Right kidney (tissue), 1 donor: Measurements from ENCODE around the gene C10orf71.

Experiments
- DNase-seq: peaks from one replicate; pipeline ENCODE4 v3.0.0-alpha.2; 2016

Gene C10orf71

GRCh38 chr10:49363309-49364031, 64.5 kb downstream of the C10orf71 start:
- DNase-seq: no peak

GRCh38 chr10:49364051-49364450, 65.1 kb downstream of the C10orf71 start:
- no peak for DNase-seq

GRCh38 chr10:49364747-49365146, 65.8 kb downstream of the C10orf71 start:
- DNase-seq: no peak

- DNase-seq: no peak
Observed at GRCh38 chr10:49365275-49365674, 66.3 kb downstream of the C10orf71 start.

GRCh38 chr10:49365675-49366415, 66.9 kb downstream of the C10orf71 start:
- DNase-seq: no peak

- no peak for DNase-seq
Observed at GRCh38 chr10:49366460-49366859, 67.5 kb downstream of the C10orf71 start.

- no peak for DNase-seq
Observed at GRCh38 chr10:49367600-49367999, 68.6 kb downstream of the C10orf71 start.

- no peak for DNase-seq
Observed at GRCh38 chr10:49368256-49368655, 69.3 kb downstream of the C10orf71 start.

GRCh38 chr10:49369216-49370162, 70.5 kb downstream of the C10orf71 start:
- DNase-seq: no peak

GRCh38 chr10:49370326-49371100, 71.5 kb downstream of the C10orf71 start:
- no peak for DNase-seq

- no peak for DNase-seq
Observed at GRCh38 chr10:49371967-49372366, 73.0 kb downstream of the C10orf71 start.

GRCh38 chr10:49373361-49373760, 74.4 kb downstream of the C10orf71 start:
- DNase-seq: no peak

- DNase-seq: no peak
Observed at GRCh38 chr10:49374740-49375139, 75.8 kb downstream of the C10orf71 start.

- no peak for DNase-seq
Observed at GRCh38 chr10:49375611-49376010, 76.6 kb downstream of the C10orf71 start.
